ENCODE results near the gene ERP44.
A peak's percentile ranks its signal among the peaks of the same experiment; 100 is the strongest.
"Not testable (repeated sequence)": the region's sequence is repeated elsewhere in the genome, so short reads cannot be mapped to it uniquely, and the experiment has no call there.

Gene ERP44

GRCh38 chr9:100083448-100084127 lies 15.2 kb downstream of the ERP44 start:
- DNase-seq (ENCODE audit: low spot score): peak; percentile 31
- in situ Hi-C loops (cut with MboI; ENCODE audit: low pct_unique_long_range_greater_than_20kb, low sequenced_read_pairs, unreplicated experiment): no loop called here
- TF ChIP-seq CTCF (IDR thresholded peaks at IDR 0.05; ENCODE audit: extremely low read depth, insufficient read depth, missing control alignments): no peak

- no peak for TF ChIP-seq CTCF (IDR thresholded peaks at IDR 0.05; ENCODE audit: extremely low read depth, insufficient read depth, missing control alignments)
- no peak for DNase-seq (ENCODE audit: low spot score)
- in situ Hi-C loops (cut with MboI; ENCODE audit: low pct_unique_long_range_greater_than_20kb, low sequenced_read_pairs, unreplicated experiment): no loop called here
These were observed 16.0 kb downstream of the ERP44 start for GRCh38 chr9:100082782-100083181.

GRCh38 chr9:100076256-100076655 lies 22.5 kb downstream of the ERP44 start:
- in situ Hi-C loops (cut with MboI; ENCODE audit: low pct_unique_long_range_greater_than_20kb, low sequenced_read_pairs, unreplicated experiment); DNase-seq (ENCODE audit: low spot score): not testable (repeated sequence)

- no peak for TF ChIP-seq CTCF (IDR thresholded peaks at IDR 0.05; ENCODE audit: extremely low read depth, insufficient read depth, missing control alignments)
- DNase-seq (ENCODE audit: low spot score): no peak
- in situ Hi-C loops (cut with MboI; ENCODE audit: low pct_unique_long_range_greater_than_20kb, low sequenced_read_pairs, unreplicated experiment): no loop called here
These were observed 23.8 kb downstream of the ERP44 start for GRCh38 chr9:100074989-100075388.

DNA sequence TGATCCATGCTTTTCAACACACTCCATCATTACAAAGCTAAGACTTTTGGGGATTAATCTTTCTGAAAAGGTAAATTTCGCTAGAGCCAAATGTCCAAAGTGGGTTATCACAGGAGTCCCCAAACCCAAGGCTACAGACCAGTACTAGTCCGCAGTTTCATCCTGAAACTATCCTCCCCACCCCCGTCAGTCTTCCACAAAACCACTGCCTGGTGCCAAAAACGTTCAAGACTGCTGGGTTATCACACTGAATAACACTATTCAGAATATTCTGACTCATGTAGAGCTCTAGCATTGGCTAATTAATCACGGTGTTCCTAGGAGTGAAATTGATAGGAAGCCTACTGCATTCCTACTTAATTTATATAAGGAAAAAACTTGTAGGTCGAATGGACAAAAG lies 24.7 kb downstream of the ERP44 start:
- in situ Hi-C loops (cut with MboI; ENCODE audit: low pct_unique_long_range_greater_than_20kb, low sequenced_read_pairs, unreplicated experiment): no loop called here
- no peak for DNase-seq (ENCODE audit: low spot score)

DNA sequence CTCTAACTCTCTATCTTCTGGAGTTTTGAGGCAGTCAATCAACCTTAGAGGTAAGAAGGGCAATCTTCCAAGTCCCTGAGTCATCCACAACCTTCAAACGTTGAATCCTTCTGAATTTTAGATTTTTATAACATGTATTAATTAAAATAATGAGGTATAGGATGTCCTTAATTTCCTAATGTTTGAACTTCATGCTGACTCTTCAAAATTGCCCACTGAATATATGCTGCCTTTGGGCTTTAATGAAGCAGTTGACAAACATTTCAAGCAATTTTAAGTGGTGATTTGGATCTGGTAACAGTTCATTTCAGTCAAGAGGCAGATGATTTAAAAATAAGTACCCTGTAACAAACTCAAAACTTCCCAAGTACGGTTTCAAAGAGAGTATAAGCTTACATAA lies 26.0 kb downstream of the ERP44 start:
- in situ Hi-C loops (cut with MboI; ENCODE audit: low pct_unique_long_range_greater_than_20kb, low sequenced_read_pairs, unreplicated experiment): no loop called here
- no peak for DNase-seq (ENCODE audit: low spot score)
- no peak for TF ChIP-seq CTCF (IDR thresholded peaks at IDR 0.05; ENCODE audit: extremely low read depth, insufficient read depth, missing control alignments)

More for the DNA sequence above, 24.7 kb downstream of the ERP44 start:
- TF ChIP-seq CTCF (IDR thresholded peaks at IDR 0.05; ENCODE audit: extremely low read depth, insufficient read depth, missing control alignments): no peak

GRCh38 chr9:100071271-100071670 lies 27.5 kb downstream of the ERP44 start:
- TF ChIP-seq CTCF (IDR thresholded peaks at IDR 0.05; ENCODE audit: extremely low read depth, insufficient read depth, missing control alignments): no peak
- in situ Hi-C loops (cut with MboI; ENCODE audit: low pct_unique_long_range_greater_than_20kb, low sequenced_read_pairs, unreplicated experiment): no loop called here
- DNase-seq (ENCODE audit: low spot score): no peak
